GM21576 (cell line): ENCODE measurements around the gene MYO1D.
"Not testable (repeated sequence)": the region's sequence is repeated elsewhere in the genome, so short reads cannot be mapped to it uniquely, and the experiment has no call there.

Experiments used
- ATAC-seq: cut with Tn5 transposase; IDR thresholded peaks from one replicate; pipeline ENCODE4 v1.9.1; 2021; ENCODE audit warnings: mild to moderate bottlenecking, moderate library complexity; ENCODE audit not compliant: unreplicated experiment

The MYO1D gene

GRCh38 chr17:32693194-32693897 lies 183.6 kb downstream of the MYO1D start:
- ATAC-seq: no peak

GRCh38 chr17:32692179-32692578 lies 184.7 kb downstream of the MYO1D start:
- ATAC-seq: no peak

GRCh38 chr17:32689348-32689747 lies 187.6 kb downstream of the MYO1D start:
- ATAC-seq: no peak

GRCh38 chr17:32688221-32688620 lies 188.7 kb downstream of the MYO1D start:
- no peak for ATAC-seq

GRCh38 chr17:32684087-32684958 lies 192.6 kb downstream of the MYO1D start:
- ATAC-seq: no peak

- no peak for ATAC-seq
Measured at GRCh38 chr17:32673964-32674363, 203.0 kb downstream of the MYO1D start.

GRCh38 chr17:32672711-32673110 lies 204.2 kb downstream of the MYO1D start:
- ATAC-seq: no peak

GRCh38 chr17:32671896-32672295 lies 205.0 kb downstream of the MYO1D start:
- no peak for ATAC-seq

- ATAC-seq: no peak
Measured at GRCh38 chr17:32664936-32665583, 211.9 kb downstream of the MYO1D start.

GRCh38 chr17:32660496-32660985 lies 216.4 kb downstream of the MYO1D start:
- ATAC-seq: no peak

- ATAC-seq: no peak
Measured at GRCh38 chr17:32659419-32659842, 217.5 kb downstream of the MYO1D start.

GRCh38 chr17:32658470-32659418 lies 218.2 kb downstream of the MYO1D start:
- ATAC-seq: no peak

GRCh38 chr17:32656886-32657285 lies 220.0 kb downstream of the MYO1D start:
- no peak for ATAC-seq

- ATAC-seq: no peak
Measured at GRCh38 chr17:32654324-32654723, 222.6 kb downstream of the MYO1D start.

GRCh38 chr17:32651084-32651483 lies 225.8 kb downstream of the MYO1D start:
- ATAC-seq: no peak

- ATAC-seq: no peak
Measured at GRCh38 chr17:32648450-32648849, 228.5 kb downstream of the MYO1D start.

GRCh38 chr17:32646941-32647340 lies 230.0 kb downstream of the MYO1D start:
- no peak for ATAC-seq

GRCh38 chr17:32641514-32641913 lies 235.4 kb downstream of the MYO1D start:
- ATAC-seq: not testable (repeated sequence)

GRCh38 chr17:32636598-32637218 lies 240.2 kb downstream of the MYO1D start:
- ATAC-seq: no peak

GRCh38 chr17:32634167-32634566 lies 242.8 kb downstream of the MYO1D start:
- no peak for ATAC-seq
